ENCODE data around the gene ANKRD44.

- no peak for TF ChIP-seq GATA2 (IDR thresholded peaks at IDR 0.05; ENCODE audit: low read depth, low read length)
- no peak for TF ChIP-seq GATA3 (IDR thresholded peaks at IDR 0.05; ENCODE audit: low read depth, low read length)
Observed at GRCh38 chr2:197261808-197262226, 48.8 kb downstream of the ANKRD44 start.
